Type B pancreatic cell (in vitro differentiated cells): ENCODE measurements around the gene ZFR. TPM values are rescaled to one million over a fixed set of nuclear protein-coding genes. Genes with fewer than 3 reads are reported as not detected.
A peak's percentile ranks its signal among the peaks of the same experiment; 100 is the strongest.

Experiments used
- DNase-seq: peaks from one replicate; pipeline ENCODE4 v3.0.0; 2021; ENCODE audit warnings: mixed read lengths; ENCODE audit not compliant: unreplicated experiment; ENCODE audit errors: extremely low spot score
- H3K27ac Mint-ChIP-seq: 2 replicates; pipeline ENCODE4 v1.8.0; 2021; ENCODE audit warnings: mild to moderate bottlenecking, mixed read lengths
- H3K27me3 Mint-ChIP-seq: 2 replicates; pipeline ENCODE4 v1.8.0; 2021; ENCODE audit warnings: mixed read lengths
- H3K36me3 Mint-ChIP-seq: 2 replicates; pipeline ENCODE4 v1.8.0; 2021; ENCODE audit warnings: mixed read lengths
- H3K4me1 Mint-ChIP-seq: one replicate; pipeline ENCODE4 v1.8.0; 2021; ENCODE audit warnings: mixed read lengths; ENCODE audit not compliant: unreplicated experiment
- H3K4me3 Mint-ChIP-seq: 2 replicates; pipeline ENCODE4 v1.8.0; 2021; ENCODE audit warnings: mild to moderate bottlenecking, mixed read lengths
- H3K9me3 Mint-ChIP-seq: 2 replicates; pipeline ENCODE4 v1.8.0; 2021; ENCODE audit warnings: mixed read lengths
- CTCF ChIP-seq: fragments of 200-600 bp; sonication (generic); conservative IDR thresholded peaks from 2 replicates; pipeline ENCODE4 v1.5.0; 2021; ENCODE audit warnings: antibody characterized with exemption, mild to moderate bottlenecking
- total RNA-seq: library from RNA; stranded (reverse); gene quantifications from 2 replicates; pipeline ENCODE4 v1.2.1, GENCODE V29; 2021; ENCODE audit warnings: low replicate concordance

Gene ZFR
- total RNA-seq, 1 donor from 2014 or later, result 67.1 TPM

DNA sequence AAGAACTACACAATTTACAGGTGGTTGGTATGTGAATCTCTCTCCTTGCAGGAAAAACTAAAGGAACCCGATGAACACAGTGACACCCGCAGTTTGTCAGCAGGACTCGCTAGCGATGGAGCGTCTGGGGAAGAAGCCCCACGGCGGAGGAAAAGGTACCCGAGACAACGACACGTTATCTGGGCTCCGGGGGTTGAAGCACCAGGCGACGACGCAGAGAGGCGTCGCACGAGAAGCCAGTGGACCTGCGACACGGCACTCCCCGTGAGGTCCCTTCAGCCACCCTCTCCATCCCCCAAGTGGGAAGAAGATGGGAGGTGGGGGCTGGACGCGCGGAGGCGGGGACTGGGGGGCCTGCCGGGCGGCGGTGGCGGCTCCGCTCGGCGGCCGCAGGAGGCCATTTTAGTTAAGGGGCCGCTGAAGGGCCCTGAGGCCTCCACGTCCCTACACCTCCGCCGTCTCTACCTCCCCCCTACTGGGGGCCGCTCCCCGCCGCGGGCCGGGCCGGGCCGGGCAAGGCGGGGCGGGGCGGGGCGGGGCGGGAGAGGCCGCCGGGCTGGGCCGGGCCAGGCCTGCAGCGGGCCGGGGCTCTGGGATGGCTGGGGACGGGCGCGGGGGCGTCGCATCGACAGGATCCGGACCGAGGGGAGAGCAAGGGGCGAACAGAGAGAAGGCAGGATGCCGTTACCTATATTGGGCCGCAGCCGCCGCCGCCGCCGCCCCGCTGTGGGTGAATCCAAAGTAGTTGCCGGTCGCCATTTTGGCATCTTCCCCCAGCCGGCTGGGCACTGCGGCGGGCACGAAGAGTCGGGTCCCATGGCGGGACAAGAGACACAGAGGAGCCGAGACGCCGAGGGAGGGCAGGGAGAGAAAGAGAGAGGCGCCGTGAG lies 754 bp downstream of the ZFR start:
- no peak for TF ChIP-seq CTCF
- peak; percentile 74 for DNase-seq
- Mint-ChIP-seq H3K36me3 (peaks cover 11% of the 10 kb centered on the region), H3K9me3 (no peaks in the 10 kb centered on the region), H3K4me1 (peaks cover 35% of the 10 kb centered on the region), H3K4me3 (peak overlapping the region; percentile 95), H3K27me3 (peaks cover 13% of the 10 kb centered on the region), H3K27ac (peak overlapping the region; percentile 94)

DNA sequence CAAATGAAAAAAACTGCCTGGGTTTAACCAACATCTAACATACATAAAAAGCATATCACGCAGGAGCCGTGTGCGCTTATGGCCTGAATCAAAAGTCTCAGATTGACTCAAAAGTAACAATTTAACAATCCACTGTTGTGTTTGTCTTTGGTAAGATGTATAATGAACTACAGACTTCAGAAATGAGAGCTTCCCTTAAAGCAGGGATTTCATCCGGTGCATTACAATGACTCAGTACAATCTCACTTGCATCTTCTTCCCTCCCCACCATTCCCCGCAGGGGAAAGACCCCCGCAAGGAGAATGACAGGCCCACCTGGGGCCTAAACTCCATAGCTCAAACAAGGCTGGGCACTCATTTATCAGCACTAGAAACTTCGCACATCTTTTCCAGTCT lies 1.4 kb downstream of the ZFR start:
- Mint-ChIP-seq H3K36me3 (peaks cover 11% of the 10 kb centered on the region), H3K27ac (peak overlapping the region; percentile 94), H3K4me3 (peak overlapping the region; percentile 95), H3K9me3 (no peaks in the 10 kb centered on the region), H3K4me1 (peaks cover 36% of the 10 kb centered on the region), H3K27me3 (peaks cover 12% of the 10 kb centered on the region)
- DNase-seq, result no peak
- TF ChIP-seq CTCF, result no peak

- DNase-seq, result no peak
- H3K36me3 Mint-ChIP-seq, result peaks cover 11% of the 10 kb centered on the region
- H3K27me3 Mint-ChIP-seq, result no peaks in the 10 kb centered on the region
- H3K9me3 Mint-ChIP-seq, result no peaks in the 10 kb centered on the region
- peak overlapping the region; percentile 76 for H3K27ac Mint-ChIP-seq
- H3K4me1 Mint-ChIP-seq, result peaks cover 20% of the 10 kb centered on the region
- TF ChIP-seq CTCF, result no peak
- peak overlapping the region; percentile 59 for H3K4me3 Mint-ChIP-seq
Measured at GRCh38 chr5:32439086-32439642, 5.4 kb downstream of the ZFR start.

- no peak for DNase-seq
- Mint-ChIP-seq H3K9me3 (no peaks in the 10 kb centered on the region), H3K4me3 (no peak overlapping the region), H3K4me1 (peaks cover 6% of the 10 kb centered on the region), H3K36me3 (peaks cover 8% of the 10 kb centered on the region), H3K27me3 (no peaks in the 10 kb centered on the region), H3K27ac (no peak overlapping the region)
- no peak for TF ChIP-seq CTCF
Measured at GRCh38 chr5:32436553-32437242, 7.8 kb downstream of the ZFR start.

DNA sequence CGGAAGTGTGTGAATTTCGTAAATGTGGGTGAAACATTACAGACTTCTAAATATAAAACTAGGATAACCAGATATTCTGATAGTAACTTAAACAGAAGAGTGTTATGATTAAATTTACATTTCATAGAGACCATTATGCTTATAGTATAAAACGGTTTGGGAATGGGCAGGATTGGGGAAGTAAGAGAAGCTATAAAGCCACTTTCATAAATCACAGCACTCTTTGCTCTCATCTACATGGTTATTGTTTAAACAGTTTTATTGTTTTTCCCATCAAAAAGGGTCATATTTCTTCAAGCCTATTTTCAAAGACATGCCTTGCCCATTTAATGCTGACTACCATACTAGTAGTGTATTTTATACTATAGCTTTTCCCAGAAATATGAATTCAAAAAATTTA lies 9.2 kb downstream of the ZFR start:
- no peak for DNase-seq
- Mint-ChIP-seq H3K36me3 (peaks cover 8% of the 10 kb centered on the region), H3K27ac (peak overlapping the region; percentile 29), H3K4me3 (no peak overlapping the region), H3K9me3 (no peaks in the 10 kb centered on the region), H3K4me1 (peaks cover 6% of the 10 kb centered on the region), H3K27me3 (no peaks in the 10 kb centered on the region)
- TF ChIP-seq CTCF, result no peak
